Liver (tissue), 3 donors: ENCODE data around the gene NDUFA13.

Source experiments
- FOXA1 ChIP-seq: IDR thresholded peaks from 2 replicates; pipeline ENCODE4 v1.6.1; 2016; ENCODE audit warnings: antibody characterized with exemption
- FOXA2 ChIP-seq: IDR thresholded peaks from 2 replicates; pipeline ENCODE4 v1.6.1; 2016; ENCODE audit warnings: antibody characterized with exemption
- GABPA ChIP-seq, 2 donors: IDR thresholded peaks in 1 of 2; conservative IDR thresholded peaks in 1 of 2; 2 replicates each; pipeline ENCODE4 v1.6.1; 2016; ENCODE audit warnings: antibody characterized with exemption in 2 of 2, mild to moderate bottlenecking in 1 of 2, moderate library complexity in 1 of 2
- HNF4A ChIP-seq, 2 donors: conservative IDR thresholded peaks; 2 replicates each; pipeline ENCODE4 v1.6.1; 2016; ENCODE audit warnings: antibody characterized with exemption in 2 of 2, mild to moderate bottlenecking in 2 of 2
- HNF4G ChIP-seq: IDR thresholded peaks from 2 replicates; pipeline ENCODE4 v1.6.1; 2016; ENCODE audit warnings: antibody characterized with exemption
- RAD21 ChIP-seq, 2 donors: IDR thresholded peaks; 2 replicates each; pipeline ENCODE4 v1.6.1; 2016; ENCODE audit warnings: antibody characterized with exemption in 2 of 2, mild to moderate bottlenecking in 2 of 2
- SP1 ChIP-seq: IDR thresholded peaks from 2 replicates; pipeline ENCODE4 v1.6.1; 2018; ENCODE audit warnings: antibody characterized with exemption, mild to moderate bottlenecking
- TAF1 ChIP-seq: conservative IDR thresholded peaks from 2 replicates; pipeline ENCODE4 v1.6.1; 2016; ENCODE audit warnings: antibody characterized with exemption, mild to moderate bottlenecking
- YY1 ChIP-seq: IDR thresholded peaks from 2 replicates; pipeline ENCODE4 v1.6.1; 2016; ENCODE audit warnings: antibody characterized with exemption, mild to moderate bottlenecking
- TF ChIP-seq, protein P1 (sequence below): fragments of 150-350 bp; IDR thresholded peaks from 2 replicates; pipeline ENCODE4 v1.5.1; 2017; ENCODE audit warnings: improper control_type of control experiment, low read depth, low read length; ENCODE audit not compliant: missing input control
- TF ChIP-seq, protein P2 (sequence below): IDR thresholded peaks from 2 replicates; pipeline ENCODE4 v1.6.1; 2016; ENCODE audit warnings: antibody characterized with exemption
- TF ChIP-seq, protein P3 (sequence below): IDR thresholded peaks from 2 replicates; pipeline ENCODE4 v1.6.1; 2016; ENCODE audit warnings: antibody characterized with exemption
- TF ChIP-seq, protein P4 (sequence below): IDR thresholded peaks from 2 replicates; pipeline ENCODE4 v1.6.1; 2016; ENCODE audit warnings: antibody characterized with exemption, mild to moderate bottlenecking
- TF ChIP-seq, protein P5 (sequence below): IDR thresholded peaks from 2 replicates; pipeline ENCODE4 v1.6.1; 2016; ENCODE audit warnings: antibody characterized with exemption
- donor health status: healthy.
- donor health status: healthy.

DNA sequence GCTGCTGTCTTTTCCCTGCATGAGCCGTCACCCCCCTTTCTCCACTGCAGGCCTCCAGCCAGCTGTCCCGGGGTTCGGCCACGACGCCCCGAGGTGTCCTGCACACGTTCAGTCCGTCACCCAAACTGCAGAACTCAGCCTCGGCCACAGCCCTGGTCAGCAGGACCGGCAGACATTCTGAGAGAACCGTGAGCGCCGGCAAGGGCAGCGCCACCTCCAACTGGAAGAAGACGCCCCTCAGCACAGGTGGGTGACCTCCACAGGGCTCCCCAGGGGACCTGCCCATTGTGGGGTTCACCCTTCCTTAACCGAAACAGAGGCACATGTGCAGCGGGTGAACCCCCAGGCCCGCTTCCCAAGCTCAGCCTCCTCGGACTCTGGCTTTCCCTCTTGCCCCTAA, 13.7 kb upstream of the NDUFA13 start:
- TF ChIP-seq, protein P1, sequence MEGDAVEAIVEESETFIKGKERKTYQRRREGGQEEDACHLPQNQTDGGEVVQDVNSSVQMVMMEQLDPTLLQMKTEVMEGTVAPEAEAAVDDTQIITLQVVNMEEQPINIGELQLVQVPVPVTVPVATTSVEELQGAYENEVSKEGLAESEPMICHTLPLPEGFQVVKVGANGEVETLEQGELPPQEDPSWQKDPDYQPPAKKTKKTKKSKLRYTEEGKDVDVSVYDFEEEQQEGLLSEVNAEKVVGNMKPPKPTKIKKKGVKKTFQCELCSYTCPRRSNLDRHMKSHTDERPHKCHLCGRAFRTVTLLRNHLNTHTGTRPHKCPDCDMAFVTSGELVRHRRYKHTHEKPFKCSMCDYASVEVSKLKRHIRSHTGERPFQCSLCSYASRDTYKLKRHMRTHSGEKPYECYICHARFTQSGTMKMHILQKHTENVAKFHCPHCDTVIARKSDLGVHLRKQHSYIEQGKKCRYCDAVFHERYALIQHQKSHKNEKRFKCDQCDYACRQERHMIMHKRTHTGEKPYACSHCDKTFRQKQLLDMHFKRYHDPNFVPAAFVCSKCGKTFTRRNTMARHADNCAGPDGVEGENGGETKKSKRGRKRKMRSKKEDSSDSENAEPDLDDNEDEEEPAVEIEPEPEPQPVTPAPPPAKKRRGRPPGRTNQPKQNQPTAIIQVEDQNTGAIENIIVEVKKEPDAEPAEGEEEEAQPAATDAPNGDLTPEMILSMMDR, result no peak
- TF ChIP-seq GABPA (IDR thresholded peaks at IDR 0.05 in 1 of 2, conservative IDR thresholded peaks at IDR 0.05 in 1 of 2) (no peak), SP1 (no peak), RAD21 (IDR thresholded peaks at IDR 0.05) (no peak), TAF1 (no peak), FOXA2 (no peak), HNF4A (conservative IDR thresholded peaks at IDR 0.05) (no peak), FOXA1 (no peak), YY1 (no peak), HNF4G (no peak)
- TF ChIP-seq, protein P2, sequence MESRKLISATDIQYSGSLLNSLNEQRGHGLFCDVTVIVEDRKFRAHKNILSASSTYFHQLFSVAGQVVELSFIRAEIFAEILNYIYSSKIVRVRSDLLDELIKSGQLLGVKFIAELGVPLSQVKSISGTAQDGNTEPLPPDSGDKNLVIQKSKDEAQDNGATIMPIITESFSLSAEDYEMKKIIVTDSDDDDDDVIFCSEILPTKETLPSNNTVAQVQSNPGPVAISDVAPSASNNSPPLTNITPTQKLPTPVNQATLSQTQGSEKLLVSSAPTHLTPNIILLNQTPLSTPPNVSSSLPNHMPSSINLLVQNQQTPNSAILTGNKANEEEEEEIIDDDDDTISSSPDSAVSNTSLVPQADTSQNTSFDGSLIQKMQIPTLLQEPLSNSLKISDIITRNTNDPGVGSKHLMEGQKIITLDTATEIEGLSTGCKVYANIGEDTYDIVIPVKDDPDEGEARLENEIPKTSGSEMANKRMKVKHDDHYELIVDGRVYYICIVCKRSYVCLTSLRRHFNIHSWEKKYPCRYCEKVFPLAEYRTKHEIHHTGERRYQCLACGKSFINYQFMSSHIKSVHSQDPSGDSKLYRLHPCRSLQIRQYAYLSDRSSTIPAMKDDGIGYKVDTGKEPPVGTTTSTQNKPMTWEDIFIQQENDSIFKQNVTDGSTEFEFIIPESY, result no peak
- TF ChIP-seq, protein P3, sequence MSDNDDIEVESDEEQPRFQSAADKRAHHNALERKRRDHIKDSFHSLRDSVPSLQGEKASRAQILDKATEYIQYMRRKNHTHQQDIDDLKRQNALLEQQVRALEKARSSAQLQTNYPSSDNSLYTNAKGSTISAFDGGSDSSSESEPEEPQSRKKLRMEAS, result no peak
- TF ChIP-seq, protein P4, sequence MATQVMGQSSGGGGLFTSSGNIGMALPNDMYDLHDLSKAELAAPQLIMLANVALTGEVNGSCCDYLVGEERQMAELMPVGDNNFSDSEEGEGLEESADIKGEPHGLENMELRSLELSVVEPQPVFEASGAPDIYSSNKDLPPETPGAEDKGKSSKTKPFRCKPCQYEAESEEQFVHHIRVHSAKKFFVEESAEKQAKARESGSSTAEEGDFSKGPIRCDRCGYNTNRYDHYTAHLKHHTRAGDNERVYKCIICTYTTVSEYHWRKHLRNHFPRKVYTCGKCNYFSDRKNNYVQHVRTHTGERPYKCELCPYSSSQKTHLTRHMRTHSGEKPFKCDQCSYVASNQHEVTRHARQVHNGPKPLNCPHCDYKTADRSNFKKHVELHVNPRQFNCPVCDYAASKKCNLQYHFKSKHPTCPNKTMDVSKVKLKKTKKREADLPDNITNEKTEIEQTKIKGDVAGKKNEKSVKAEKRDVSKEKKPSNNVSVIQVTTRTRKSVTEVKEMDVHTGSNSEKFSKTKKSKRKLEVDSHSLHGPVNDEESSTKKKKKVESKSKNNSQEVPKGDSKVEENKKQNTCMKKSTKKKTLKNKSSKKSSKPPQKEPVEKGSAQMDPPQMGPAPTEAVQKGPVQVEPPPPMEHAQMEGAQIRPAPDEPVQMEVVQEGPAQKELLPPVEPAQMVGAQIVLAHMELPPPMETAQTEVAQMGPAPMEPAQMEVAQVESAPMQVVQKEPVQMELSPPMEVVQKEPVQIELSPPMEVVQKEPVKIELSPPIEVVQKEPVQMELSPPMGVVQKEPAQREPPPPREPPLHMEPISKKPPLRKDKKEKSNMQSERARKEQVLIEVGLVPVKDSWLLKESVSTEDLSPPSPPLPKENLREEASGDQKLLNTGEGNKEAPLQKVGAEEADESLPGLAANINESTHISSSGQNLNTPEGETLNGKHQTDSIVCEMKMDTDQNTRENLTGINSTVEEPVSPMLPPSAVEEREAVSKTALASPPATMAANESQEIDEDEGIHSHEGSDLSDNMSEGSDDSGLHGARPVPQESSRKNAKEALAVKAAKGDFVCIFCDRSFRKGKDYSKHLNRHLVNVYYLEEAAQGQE, result no peak
- TF ChIP-seq, protein P5, sequence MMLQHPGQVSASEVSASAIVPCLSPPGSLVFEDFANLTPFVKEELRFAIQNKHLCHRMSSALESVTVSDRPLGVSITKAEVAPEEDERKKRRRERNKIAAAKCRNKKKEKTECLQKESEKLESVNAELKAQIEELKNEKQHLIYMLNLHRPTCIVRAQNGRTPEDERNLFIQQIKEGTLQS, result no peak
